Measurements from ENCODE around the gene SLC18A2.

GRCh38 chr10:117198088-117198487 is 42.8 kb upstream of the SLC18A2 start:
- TF ChIP-seq CTCF (conservative IDR thresholded peaks at IDR 0.05) (no peak), ZFX (IDR thresholded peaks at IDR 0.05) (no peak)

Measured in C4-2B (cell line).